ENCODE data around the gene ZNF879.

The ZNF879 gene

GRCh38 chr5:179023528-179024189 lies at the start of gene ZNF879:
TSS of gene ZNF879 (plus strand) at chr5:179023804. CDS start at chr5:179025005, 1,201 bp downstream.
- in situ Hi-C loops (cut with MboI; ENCODE audit: low sequenced_read_pairs), result no loop called here

DNA sequence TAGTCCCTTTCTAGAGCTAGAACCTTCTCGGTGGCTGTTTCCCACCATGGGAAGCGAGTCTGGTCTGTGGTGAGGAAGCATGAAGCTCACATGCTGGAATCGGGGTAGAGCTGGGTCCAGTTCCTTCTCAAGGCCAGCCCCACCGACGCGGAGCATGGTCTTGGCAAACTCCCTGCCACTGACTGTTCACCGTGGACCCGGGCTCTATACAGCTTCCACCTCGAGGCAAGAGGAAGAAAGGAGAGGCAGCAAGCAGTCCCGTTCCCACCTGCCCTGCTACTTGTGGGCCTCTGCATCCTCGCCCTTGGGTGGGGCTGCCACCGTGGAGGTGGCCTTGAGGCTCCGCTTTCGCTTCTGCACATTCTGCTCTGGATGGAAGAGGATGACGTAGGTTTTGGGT lies 42.2 kb upstream of the ZNF879 start:
- in situ Hi-C loops (cut with MboI; ENCODE audit: low sequenced_read_pairs), result no loop called here

GRCh38 chr5:178982941-178983340 lies 40.7 kb upstream of the ZNF879 start:
- in situ Hi-C loops (cut with MboI; ENCODE audit: low sequenced_read_pairs), result no loop called here

DNA sequence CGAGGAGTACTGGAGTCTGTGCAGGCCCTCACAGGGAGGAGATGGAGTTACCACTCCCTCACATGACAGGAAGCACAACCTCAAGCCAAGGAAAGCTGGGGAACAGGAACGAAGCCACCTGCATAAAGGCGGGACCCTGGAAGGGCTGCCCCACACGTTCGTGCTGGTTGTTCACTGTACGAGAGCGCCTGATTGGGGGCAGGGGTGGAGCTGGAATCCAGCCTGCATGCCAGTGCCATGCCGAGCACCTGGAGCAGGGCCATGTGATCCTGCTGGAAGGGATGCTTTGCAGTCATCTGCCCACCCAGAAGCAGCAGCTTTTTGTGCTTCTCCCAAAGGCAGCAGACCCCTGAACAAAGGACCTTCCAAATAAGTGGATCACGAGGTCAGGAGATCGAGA lies 39.9 kb upstream of the ZNF879 start:
- in situ Hi-C loops (cut with MboI; ENCODE audit: low sequenced_read_pairs), result no loop called here

GRCh38 chr5:178984145-178985072 lies 39.2 kb upstream of the ZNF879 start:
- in situ Hi-C loops (cut with MboI; ENCODE audit: low sequenced_read_pairs), result no loop called here

DNA sequence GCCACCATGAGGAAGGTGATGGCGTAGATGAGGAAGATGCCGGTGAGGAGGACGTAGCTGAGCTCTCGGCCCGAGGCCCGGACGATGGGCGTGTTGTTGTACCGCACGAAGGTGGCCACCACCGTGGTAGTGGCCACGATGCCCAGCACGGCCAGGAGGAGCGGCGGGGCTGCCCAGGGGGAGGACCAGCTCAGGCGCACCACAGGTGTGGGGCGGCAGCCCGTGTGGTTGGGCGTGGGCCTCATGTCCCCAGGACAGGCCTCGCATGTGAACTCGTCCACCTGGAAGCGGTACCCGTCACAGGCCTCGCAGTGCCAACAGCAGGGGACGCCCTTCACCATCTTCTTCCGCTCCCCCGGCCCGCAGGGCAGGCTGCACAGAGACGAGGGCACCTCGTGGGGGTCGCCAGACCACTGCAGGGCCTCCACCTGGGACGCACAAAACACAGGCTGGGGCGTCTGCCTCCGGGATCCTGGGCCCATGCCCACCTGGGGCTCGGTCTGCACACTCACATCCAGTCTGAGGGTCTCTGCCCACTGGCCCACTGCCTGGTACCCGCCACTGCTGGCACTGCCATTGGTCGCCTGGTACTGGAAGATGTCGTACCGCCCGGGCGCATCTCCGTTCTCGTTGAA lies 37.2 kb upstream of the ZNF879 start:
- in situ Hi-C loops (cut with MboI; ENCODE audit: low sequenced_read_pairs), result no loop called here

DNA sequence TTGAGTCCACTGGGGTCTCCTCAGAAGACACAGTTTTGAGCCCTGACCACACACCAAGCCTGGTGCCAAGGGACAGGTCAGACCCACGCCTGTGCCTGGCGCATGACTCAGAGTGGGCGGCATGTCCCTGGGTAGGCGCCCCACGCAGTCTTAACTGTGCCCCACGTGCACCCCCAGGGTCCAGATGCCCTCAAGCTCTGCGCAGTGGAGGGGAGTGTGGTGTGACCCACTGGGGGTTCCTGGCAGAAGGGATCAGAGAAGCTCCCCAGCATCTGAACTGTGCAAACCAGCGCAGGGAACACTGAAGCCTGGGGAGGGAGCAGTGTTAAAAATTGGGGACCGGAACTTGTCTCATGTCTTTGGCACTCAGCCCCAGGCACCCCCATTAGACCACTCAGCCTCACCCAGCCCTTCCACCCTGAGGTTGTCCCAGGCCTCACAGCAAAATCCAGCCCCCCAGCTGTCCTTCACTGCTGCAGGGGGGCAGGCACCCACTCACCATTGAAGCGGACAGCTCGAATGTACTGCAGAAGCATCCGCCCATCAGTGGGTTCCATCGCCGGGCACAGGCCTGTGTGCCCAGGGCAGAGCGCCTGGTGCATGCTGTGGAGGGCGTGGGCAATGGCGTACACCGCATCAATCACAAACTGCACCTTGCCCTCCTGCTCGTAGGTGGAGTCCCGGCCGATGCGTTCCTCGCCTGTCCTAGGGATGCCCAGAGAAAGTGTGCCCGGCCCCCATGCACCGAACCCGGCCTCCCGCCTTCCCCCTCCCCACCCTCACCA lies 35.0 kb upstream of the ZNF879 start:
- in situ Hi-C loops (cut with MboI; ENCODE audit: low sequenced_read_pairs), result no loop called here

DNA sequence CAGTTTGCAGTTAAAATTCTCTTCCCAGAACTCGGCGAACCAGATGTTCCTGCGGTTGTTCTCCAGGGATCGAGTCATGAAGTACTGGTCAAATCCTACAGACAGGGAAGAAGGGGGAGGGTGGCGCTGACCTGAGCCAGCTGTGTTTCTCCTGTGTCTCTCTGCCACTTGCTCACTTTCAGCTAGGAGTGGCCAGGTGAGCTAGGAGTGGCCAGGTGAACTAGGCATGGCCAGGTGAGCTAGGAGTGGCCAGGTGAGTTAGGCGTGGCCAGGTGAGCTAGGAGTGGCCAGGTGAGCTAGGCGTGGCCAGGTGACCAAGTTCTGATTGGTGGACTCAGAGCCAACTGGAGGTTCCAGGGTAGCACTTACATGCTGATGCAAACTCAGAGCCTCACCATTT lies 34.3 kb upstream of the ZNF879 start:
- in situ Hi-C loops (cut with MboI; ENCODE audit: low sequenced_read_pairs), result no loop called here

DNA sequence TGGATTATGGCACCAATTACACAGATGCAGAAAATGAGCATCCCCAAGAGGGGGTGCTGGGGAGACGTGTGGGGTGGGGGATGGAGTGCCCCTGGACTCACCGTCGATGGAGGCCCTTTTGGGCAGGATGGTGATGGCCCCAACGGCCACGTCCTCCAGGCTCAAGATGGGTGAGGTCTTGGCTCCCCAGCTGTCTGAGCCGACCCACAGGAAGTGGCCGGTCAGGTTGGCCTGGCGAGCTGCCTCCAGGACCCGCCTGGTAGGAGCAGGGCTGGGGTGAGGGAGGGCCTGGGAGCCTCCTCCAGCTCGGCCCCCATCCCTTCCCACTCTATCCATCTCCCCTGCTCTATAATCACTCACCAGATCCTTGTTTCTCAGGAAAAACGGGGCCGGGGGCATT lies 33.1 kb upstream of the ZNF879 start:
- in situ Hi-C loops (cut with MboI; ENCODE audit: low sequenced_read_pairs), result no loop called here

GRCh38 chr5:178991190-178992145 lies 32.1 kb upstream of the ZNF879 start:
- in situ Hi-C loops (cut with MboI; ENCODE audit: low sequenced_read_pairs), result no loop called here

DNA sequence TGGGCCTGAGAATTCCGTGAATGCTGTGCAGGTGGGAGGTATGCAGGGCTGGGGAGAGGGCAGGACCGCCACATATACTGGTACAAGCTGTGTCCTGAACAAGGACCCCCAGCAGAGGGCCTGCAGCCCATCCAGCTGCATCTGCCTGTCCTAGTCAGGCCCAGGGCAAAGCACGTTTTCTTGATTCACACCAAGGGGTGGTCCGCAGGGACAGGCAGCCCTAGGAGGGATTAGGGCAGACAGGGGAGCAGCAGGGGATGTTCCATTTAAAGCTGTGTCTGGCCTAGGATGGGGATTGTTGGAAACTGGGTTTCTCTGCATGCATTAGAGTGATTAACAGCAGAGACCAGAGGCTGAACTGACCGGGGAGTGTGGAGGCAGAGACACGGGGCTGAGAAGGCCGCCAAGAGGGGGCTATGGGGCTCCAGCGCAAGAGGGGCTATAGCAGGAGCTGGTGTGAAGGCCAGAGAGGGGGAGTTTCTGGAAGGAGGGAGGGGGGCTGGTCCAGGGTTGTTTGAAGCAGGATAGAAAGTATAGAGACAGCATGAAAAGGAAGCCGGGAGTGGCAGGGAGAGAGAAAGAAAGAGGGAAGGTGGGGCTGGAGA lies 31.2 kb upstream of the ZNF879 start:
- in situ Hi-C loops (cut with MboI; ENCODE audit: low sequenced_read_pairs), result no loop called here

DNA sequence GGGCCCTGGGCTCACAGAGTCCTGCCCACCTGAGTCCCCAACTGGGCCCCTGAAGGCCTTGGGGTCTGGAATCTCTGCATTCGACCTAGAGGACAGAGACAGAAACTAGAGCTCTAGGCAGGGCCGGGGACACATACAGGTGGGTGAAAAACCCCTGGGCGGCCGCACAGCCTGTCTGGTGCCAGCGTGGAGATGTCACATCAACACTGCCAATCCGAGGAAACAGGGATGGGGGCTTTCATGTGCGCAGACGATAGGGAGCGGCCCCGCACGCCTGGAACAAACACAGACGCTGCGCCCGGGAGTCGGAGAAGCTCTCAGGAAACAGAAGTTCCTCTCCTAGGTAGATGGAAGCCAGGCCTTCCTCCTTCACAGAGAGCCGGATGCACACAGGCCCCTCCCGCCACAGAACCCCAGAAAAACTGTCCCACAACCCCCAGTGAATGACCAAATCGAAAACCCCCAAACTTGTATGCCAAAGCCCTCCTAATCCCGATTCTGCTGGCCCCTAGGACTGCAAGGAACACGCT lies 30.3 kb upstream of the ZNF879 start:
- in situ Hi-C loops (cut with MboI; ENCODE audit: low sequenced_read_pairs), result no loop called here

GRCh38 chr5:178993955-178994579 lies 29.5 kb upstream of the ZNF879 start:
- in situ Hi-C loops (cut with MboI; ENCODE audit: low sequenced_read_pairs), result no loop called here

- in situ Hi-C loops (cut with MboI; ENCODE audit: low sequenced_read_pairs), result no loop called here
Observed at GRCh38 chr5:178994580-178995340, 28.8 kb upstream of the ZNF879 start, which contains the start of gene GRM6. TSS of gene GRM6 (minus strand) at chr5:178995320. CDS start at chr5:178994944, 376 bp downstream.

DNA sequence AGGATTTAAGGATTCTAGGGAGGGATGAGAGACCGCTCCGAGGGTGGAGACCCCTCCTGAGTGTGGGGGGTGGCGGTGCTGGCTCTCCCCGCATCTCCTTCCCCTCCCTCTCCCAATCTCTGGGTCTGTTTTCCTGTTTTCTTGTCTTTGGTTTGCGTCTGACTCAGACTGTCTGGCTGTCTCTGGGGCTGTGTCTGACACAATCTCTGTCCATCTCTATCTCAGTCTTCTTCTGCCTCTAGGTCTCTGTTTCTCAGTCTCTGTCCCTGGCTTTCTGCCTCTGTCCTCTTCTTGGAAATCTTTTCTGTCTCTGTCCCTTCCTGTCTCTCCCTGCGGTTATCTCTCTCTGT lies 28.3 kb upstream of the ZNF879 start:
- in situ Hi-C loops (cut with MboI; ENCODE audit: low sequenced_read_pairs), result no loop called here

- in situ Hi-C loops (cut with MboI; ENCODE audit: low sequenced_read_pairs), result no loop called here
Observed at GRCh38 chr5:178996156-178996555, 27.4 kb upstream of the ZNF879 start.

DNA sequence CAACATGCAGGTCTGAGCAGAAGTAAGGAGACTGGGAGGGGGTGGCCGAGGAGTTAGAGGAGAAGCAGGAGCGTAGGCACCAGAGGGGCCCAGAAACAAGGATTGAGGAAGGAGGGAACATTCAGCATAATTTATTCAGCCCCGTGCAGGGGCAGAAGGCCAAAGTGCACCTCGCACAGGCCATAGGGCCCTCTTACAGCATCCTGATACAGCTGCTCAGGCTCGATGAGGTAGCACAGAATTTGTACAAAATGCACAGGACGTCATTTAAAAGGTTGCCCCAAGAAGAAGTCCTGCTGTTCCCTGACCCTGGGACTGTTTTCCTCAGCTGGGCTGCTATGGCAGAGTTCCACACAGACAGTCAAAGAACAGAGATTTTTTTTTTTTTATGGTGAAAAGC lies 26.4 kb upstream of the ZNF879 start:
- in situ Hi-C loops (cut with MboI; ENCODE audit: low sequenced_read_pairs), result no loop called here

DNA sequence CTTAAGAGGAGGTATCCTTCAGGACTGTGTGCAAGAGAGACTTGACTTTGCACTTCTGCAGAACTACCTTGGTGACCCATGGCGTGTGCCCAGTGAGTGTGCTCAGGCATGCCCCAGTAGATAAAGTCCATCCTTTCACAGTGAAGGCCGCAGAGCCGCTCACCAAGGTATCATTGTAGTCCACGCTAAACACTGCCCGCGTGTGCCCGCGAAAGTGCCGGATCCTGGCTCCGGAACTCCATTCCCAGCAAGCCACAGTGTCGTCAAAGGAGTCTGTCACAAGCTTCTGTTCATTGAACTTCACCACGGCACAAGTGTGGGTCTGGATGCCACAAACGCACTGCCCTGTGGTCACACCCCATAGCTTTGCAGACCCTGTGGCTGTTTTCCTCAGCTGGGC lies 25.2 kb upstream of the ZNF879 start:
- in situ Hi-C loops (cut with MboI; ENCODE audit: low sequenced_read_pairs), result no loop called here
